Ascending aorta (tissue), 2 donors: Measurements from ENCODE around the gene RTN4RL2. TPM values are rescaled to one million over a fixed set of nuclear protein-coding genes. Genes with fewer than 3 reads are reported as not detected.
A peak's percentile ranks its signal among the peaks of the same experiment; 100 is the strongest.

Experiments used
- DNase-seq, 2 donors: peaks; one replicate each; pipeline ENCODE4 v3.0.0-alpha.2; 2019; ENCODE audit warnings: low spot score in 2 of 2
- H3K27ac ChIP-seq, 2 donors: fragments of 200-600 bp; sonication (generic); one replicate each; pipeline ENCODE4 v1.5.1; 2016 to 2017; ENCODE audit warnings: mild to moderate bottlenecking in 1 of 2
- H3K27me3 ChIP-seq: fragments of 200-600 bp; sonication (generic); one replicate; pipeline ENCODE4 v1.5.1; 2017
- H3K36me3 ChIP-seq, 2 donors: fragments of 200-600 bp; sonication (generic); one replicate each; pipeline ENCODE4 v1.5.1; 2016
- H3K4me1 ChIP-seq, 2 donors: fragments of 200-600 bp; sonication (generic); one replicate each; pipeline ENCODE4 v1.5.1; 2016 to 2017; ENCODE audit warnings: mild to moderate bottlenecking in 1 of 2
- H3K4me3 ChIP-seq, 2 donors: fragments of 200-600 bp; sonication (generic); one replicate each; pipeline ENCODE4 v1.5.1; 2016 to 2017; ENCODE audit warnings: mild to moderate bottlenecking in 1 of 2
- H3K9me3 ChIP-seq, 2 donors: fragments of 200-600 bp; sonication (generic); one replicate each; pipeline ENCODE4 v1.5.1; 2016
- intact Hi-C: fragments of 100-400 bp; cut with DNase I; formaldehyde crosslinking; loops from one replicate; pipeline ENCODE4 v1.15.1; 2023
- total RNA-seq: library from RNA; depleted of rRNA; stranded (reverse); fragments of >200 nt; gene quantifications from one replicate; pipeline ENCODE4 v1.1.0, GENCODE V29; 2016
- TF ChIP-seq, protein P1 (sequence below), 3 experiments: fragments of 200-600 bp in 2 of 3; fragments of 450-650 bp in 1 of 3; sonication (generic) in 2 of 3; IDR thresholded peaks; one replicate each; pipeline ENCODE4 v1.5.1; 2016 to 2019; ENCODE audit warnings: antibody characterized with exemption in 3 of 3, mild to moderate bottlenecking in 1 of 3, moderate library complexity in 1 of 3

Gene RTN4RL2
- total RNA-seq, 1 donor from 2014 or later = 0.64 TPM

DNA sequence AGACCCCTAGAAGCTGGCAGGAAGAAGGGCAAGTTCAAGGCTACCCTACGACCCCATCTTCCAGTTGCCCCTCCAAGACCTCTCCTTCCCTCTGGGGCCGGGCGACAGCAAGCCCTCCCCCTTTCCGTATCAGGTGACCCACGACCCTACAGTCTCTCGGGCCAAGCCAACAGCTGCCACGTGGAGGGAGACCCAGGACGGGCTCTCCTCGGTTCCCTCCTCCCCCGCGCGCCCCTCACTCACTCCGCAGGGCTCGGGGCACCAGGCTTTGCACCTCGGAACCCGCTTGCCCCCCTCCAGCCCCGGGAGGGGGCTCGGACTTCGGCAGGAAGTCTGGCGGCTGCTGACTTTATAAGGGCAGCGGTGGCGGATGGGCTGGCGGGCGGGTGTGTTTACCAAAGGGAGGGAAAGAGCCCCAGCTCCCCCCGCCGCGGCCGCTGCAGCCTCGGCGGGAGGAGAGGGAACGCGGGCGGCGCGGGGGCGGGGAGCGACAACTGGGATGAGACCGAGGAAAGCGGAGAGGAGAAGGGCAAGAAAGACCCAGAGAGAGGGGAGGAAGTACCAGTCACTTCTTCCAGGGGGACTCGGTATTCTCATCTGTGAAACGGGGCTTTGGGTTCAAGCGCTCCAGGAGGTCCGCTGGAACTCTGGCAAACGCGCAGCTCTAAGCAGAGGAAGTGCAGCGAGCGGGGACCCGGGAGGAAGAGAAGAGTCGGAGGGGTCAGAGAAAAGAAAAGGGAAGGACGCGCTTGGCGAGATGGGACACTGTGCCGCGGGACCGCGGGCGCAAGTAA is 54.4 kb downstream of the RTN4RL2 start:
- Histone ChIP-seq H3K27me3 (no peaks in the 10 kb centered on the region), H3K27ac (peak overlapping the region; percentile 56 to 60), H3K4me1 (peaks cover 0 to 8% of the 10 kb centered on the region in 2 donors), H3K4me3 (peak overlapping the region; percentile 72 to 86), H3K36me3 (no peaks in the 10 kb centered on the region), H3K9me3 (no peaks in the 10 kb centered on the region)
- peak in 1 of 2 donors; percentile 78 for DNase-seq
- intact Hi-C loops = loop anchor here (2.0 kb wide), 1 partner anchor 16 kb away; no protein-coding TSS in a partner anchor
- TF ChIP-seq, protein P1, sequence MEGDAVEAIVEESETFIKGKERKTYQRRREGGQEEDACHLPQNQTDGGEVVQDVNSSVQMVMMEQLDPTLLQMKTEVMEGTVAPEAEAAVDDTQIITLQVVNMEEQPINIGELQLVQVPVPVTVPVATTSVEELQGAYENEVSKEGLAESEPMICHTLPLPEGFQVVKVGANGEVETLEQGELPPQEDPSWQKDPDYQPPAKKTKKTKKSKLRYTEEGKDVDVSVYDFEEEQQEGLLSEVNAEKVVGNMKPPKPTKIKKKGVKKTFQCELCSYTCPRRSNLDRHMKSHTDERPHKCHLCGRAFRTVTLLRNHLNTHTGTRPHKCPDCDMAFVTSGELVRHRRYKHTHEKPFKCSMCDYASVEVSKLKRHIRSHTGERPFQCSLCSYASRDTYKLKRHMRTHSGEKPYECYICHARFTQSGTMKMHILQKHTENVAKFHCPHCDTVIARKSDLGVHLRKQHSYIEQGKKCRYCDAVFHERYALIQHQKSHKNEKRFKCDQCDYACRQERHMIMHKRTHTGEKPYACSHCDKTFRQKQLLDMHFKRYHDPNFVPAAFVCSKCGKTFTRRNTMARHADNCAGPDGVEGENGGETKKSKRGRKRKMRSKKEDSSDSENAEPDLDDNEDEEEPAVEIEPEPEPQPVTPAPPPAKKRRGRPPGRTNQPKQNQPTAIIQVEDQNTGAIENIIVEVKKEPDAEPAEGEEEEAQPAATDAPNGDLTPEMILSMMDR (IDR thresholded peaks at IDR 0.05) = no peak

DNA sequence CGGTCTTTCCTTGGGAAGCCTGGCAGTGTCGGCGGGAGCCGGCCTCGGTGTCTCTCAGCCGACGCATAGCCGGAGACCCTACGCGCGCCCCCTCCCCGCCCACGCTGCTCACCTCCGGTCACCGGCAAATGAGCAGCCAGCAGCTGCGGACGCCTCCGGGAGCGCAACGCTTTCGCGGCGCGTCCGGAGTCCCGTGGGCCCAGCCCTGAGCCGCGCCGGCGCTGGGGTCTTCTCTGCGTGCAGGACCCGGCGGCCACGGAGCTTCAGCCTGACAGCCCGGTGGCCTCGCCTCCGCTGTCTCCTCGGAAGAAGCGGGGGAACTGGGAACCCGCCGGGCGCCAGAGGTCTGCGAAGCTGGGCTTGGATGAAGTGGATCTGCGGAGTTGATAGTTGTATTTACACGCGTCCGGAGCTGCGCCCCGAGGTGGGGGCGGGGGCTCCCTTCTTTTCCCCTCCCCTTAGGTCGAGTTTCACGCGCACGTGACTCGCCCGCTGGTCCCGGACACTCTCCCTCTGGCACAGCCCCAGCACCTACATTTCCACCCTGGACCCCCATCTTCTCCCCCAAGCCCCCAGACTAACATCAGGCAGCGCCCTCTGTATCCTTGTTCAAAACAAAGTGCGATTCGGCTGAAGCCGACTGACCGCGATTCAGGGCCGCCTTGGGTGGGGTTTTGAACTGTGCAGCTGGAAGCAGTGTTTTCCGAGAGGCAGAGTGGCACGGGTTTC is 55.2 kb downstream of the RTN4RL2 start, which contains the start of gene SLC43A1:
Gene SLC43A1 (minus strand): TSS at position 371 of the 729 bp plus-strand sequence. CDS start 1,591 bp downstream, outside the sequence.
- TF ChIP-seq, protein P1 (IDR thresholded peaks at IDR 0.05) = no peak
- Histone ChIP-seq H3K9me3 (no peaks in the 10 kb centered on the region), H3K27ac (peak within 1 kb of the TSS; percentile 56 to 60), H3K4me1 (peaks cover 0 to 8% of the 10 kb centered on the region in 2 donors), H3K4me3 (peak within 1 kb of the TSS; percentile 72 to 86), H3K27me3 (no peaks in the 10 kb centered on the region), H3K36me3 (no peaks in the 10 kb centered on the region)
- DNase-seq = peak in 1 of 2 donors; percentile 71
- intact Hi-C loops = loop anchor here (2.0 kb wide), 1 partner anchor 17 kb away; no protein-coding TSS in a partner anchor

DNA sequence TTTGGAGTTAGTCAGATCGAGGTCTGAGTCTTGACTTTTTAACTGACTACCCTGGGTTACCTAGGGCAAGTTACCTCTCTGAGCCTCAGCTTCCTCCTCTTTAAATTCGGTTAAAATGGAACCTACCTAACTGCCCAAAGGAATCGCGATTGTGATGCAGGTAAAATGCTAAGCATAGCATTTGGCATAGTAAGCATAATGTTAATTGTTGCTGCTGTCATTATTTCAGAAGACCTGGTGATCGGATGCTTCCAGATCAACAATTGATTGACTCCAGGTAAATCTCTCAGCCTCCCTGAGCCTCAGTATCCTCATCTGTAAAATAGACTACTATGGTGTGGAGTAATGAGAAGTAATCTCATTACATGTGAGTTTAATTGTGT is 55.7 kb downstream of the RTN4RL2 start:
- Histone ChIP-seq H3K36me3 (no peaks in the 10 kb centered on the region), H3K9me3 (no peaks in the 10 kb centered on the region), H3K27me3 (no peaks in the 10 kb centered on the region), H3K4me1 (peaks cover 0 to 8% of the 10 kb centered on the region in 2 donors), H3K4me3 (peak overlapping the region; percentile 72 to 86), H3K27ac (no peak overlapping the region)
- intact Hi-C loops = no loop called here
- TF ChIP-seq, protein P1 (IDR thresholded peaks at IDR 0.05) = no peak
- DNase-seq = no peak

DNA sequence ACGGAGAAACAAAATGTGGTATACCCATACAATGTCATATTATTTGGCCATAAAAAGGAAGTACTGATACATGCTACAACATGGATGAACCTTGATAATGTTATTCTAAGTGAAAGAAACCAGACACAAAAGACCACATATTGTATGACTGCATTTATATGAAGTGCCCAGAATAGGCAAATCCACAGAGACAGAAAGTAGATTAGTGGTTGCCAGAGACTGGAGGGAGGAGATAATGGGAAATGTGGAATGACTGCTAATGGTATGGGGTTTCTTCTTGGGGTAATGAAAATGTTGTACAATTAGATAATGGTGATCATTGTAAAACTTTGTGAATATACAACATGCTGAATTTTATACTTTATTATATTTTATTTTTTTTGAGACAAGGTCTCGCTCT is 60.8 kb downstream of the RTN4RL2 start:
- Histone ChIP-seq H3K4me1 (no peaks in the 10 kb centered on the region), H3K9me3 (no peaks in the 10 kb centered on the region), H3K4me3 (no peak overlapping the region), H3K27ac (no peak overlapping the region), H3K36me3 (no peaks in the 10 kb centered on the region), H3K27me3 (no peaks in the 10 kb centered on the region)
- intact Hi-C loops = no loop called here
- TF ChIP-seq, protein P1 (IDR thresholded peaks at IDR 0.05) = no peak
- DNase-seq = no peak

DNA sequence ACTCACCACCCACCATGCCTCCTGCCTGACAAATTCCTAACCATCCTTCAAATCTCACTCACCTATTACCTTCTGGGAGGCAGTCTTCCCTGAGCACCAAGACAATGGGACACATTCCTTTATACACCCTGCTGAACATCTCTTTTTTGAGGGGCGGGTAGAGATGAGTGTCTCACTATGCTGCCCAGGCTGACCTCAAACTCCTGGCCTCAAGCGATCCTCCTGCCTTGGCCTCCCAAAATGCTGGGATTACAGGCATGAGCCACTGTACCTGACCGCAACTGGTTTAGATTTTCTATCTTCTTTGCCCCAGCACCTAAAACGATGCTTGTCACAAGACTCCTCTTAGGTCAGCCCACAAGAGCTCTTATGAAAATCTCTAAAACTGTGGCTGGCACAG is 63.1 kb downstream of the RTN4RL2 start:
- intact Hi-C loops = no loop called here
- no peak for DNase-seq
- Histone ChIP-seq H3K27me3 (no peaks in the 10 kb centered on the region), H3K27ac (no peak overlapping the region), H3K9me3 (no peaks in the 10 kb centered on the region), H3K4me3 (no peak overlapping the region), H3K4me1 (no peaks in the 10 kb centered on the region), H3K36me3 (no peaks in the 10 kb centered on the region)
- TF ChIP-seq, protein P1 (IDR thresholded peaks at IDR 0.05) = no peak

Other genes with a start within 250 kb of the RTN4RL2 start
- 15.1 TPM for gene APLNR, start 223.3 kb upstream of the RTN4RL2 start, total RNA-seq
- 131 TPM for gene TNKS1BP1, start 135.6 kb upstream of the RTN4RL2 start, total RNA-seq
- gene SSRP1, start 124.6 kb upstream of the RTN4RL2 start, total RNA-seq = 110 TPM
- not detected for gene P2RX3, start 122.2 kb upstream of the RTN4RL2 start, total RNA-seq
- gene PRG3, start 79.4 kb upstream of the RTN4RL2 start, total RNA-seq = not detected
- gene PRG2, start 69.9 kb upstream of the RTN4RL2 start, total RNA-seq = not detected
- 211 TPM for gene SLC43A3, start 33.4 kb upstream of the RTN4RL2 start, total RNA-seq
- gene SLC43A1, start 55.2 kb downstream of the RTN4RL2 start, total RNA-seq = 18.4 TPM
- not detected for gene TIMM10, start 70.2 kb downstream of the RTN4RL2 start, total RNA-seq
- not detected for gene SMTNL1, start 77.1 kb downstream of the RTN4RL2 start, total RNA-seq
- 44.9 TPM for gene UBE2L6, start 107.1 kb downstream of the RTN4RL2 start, total RNA-seq
- gene SERPING1, start 137.2 kb downstream of the RTN4RL2 start, total RNA-seq = 607 TPM
- gene YPEL4, start 189.4 kb downstream of the RTN4RL2 start, total RNA-seq = not detected
- gene CLP1, start 197.2 kb downstream of the RTN4RL2 start, total RNA-seq = 1.2 TPM
- gene ZDHHC5, start 207.6 kb downstream of the RTN4RL2 start, total RNA-seq = 26.2 TPM